Stomach (tissue), 4 donors: Measurements from ENCODE around the gene BABAM2.

Experiments
- CTCF ChIP-seq, 7 experiments: fragments of 450-650 bp in 4 of 7; fragments of 200-600 bp in 3 of 7; sonication (generic) in 3 of 7; IDR thresholded peaks; one replicate each; pipeline ENCODE4 v1.5.1; 2016 to 2019; ENCODE audit warnings: antibody characterized with exemption in 7 of 7, control low read depth in 2 of 7, mild to moderate bottlenecking in 1 of 7
- POLR2A ChIP-seq, 4 donors: fragments of 450-650 bp; IDR thresholded peaks; one replicate each; pipeline ENCODE4 v1.6.1; 2016; ENCODE audit warnings: antibody characterized with exemption in 4 of 4, control low read depth in 2 of 4, mild to moderate bottlenecking in 1 of 4, moderate library complexity in 1 of 4
- POLR2AphosphoS5 ChIP-seq, 3 donors: sonication (generic); formaldehyde crosslinking; IDR thresholded peaks; one replicate each; pipeline ENCODE4 v1.6.1; 2016; ENCODE audit warnings: antibody characterized with exemption in 3 of 3

DNA sequence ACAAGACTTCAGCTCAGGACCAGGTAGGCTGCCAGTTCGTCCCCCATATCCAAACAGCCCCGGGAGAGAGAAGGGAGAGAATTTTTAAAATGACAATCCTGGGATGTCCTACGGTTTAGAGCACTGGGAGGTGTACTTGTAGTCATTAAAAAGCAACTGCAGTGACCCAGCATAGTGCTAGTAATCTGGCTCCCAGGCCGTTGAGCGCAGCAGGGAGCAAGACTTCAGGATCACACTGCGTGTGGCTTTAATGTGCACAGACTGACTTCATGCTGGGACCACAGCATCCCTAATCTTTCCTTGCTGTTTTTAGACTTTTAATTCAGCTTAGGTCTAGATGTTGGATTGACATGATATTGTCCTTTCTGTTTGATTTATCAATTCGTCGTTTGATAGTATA lies 282.8 kb downstream of the BABAM2 start:
- TF ChIP-seq CTCF (IDR thresholded peaks at IDR 0.05) (no peak), POLR2A (IDR thresholded peaks at IDR 0.05) (no peak), POLR2AphosphoS5 (IDR thresholded peaks at IDR 0.05) (no peak)
